Glomerular visceral epithelial cell (primary cell): ENCODE data around the gene KLHDC7B.
A peak's percentile ranks its signal among the peaks of the same experiment; 100 is the strongest.

Experiments used
- DNase-seq: peaks from one replicate; pipeline ENCODE4 v3.0.0-alpha.2; 2016; ENCODE audit errors: extremely low spot score

The KLHDC7B gene

DNA sequence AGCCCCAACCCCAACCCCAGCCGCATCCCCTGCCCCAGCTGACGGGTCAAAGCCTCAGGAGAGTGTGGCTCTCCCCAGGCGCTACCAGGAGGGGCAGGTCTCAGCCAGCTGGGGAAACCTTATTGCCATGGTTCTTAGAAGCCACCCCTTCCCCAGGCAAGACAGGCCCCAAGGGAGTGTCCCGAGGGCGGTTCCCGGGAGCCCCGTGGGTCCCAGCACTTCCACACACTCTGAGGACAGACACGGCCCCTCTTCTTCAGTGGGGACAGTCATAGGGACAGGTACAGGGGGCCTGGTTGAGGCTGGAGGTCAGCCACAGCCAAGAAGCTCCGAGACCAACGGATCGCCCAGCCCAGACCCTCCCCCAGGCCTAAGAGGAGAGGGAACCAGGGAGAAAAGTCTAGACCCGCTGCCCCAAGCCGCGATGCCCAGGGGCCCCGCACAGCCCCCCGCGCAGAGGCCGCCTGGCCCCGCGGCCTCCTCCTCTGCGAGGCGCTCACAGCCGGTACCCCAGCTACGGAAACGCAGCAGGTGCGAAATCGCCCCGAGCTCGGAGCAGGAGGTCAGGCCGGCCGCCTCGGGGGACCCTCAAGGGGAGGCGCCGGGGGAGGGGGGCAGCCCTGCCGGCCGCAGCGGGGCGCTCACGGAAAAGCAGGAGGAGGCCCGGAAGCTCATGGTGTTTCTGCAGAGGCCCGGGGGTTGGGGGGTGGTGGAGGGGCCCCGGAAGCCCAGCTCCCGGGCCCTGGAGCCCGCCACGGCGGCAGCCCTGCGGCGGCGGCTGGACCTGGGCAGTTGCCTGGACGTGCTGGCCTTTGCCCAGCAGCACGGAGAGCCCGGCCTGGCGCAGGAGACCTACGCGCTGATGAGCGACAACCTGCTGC, 2.6 kb downstream of the KLHDC7B start:
- DNase-seq = no peak

DNA sequence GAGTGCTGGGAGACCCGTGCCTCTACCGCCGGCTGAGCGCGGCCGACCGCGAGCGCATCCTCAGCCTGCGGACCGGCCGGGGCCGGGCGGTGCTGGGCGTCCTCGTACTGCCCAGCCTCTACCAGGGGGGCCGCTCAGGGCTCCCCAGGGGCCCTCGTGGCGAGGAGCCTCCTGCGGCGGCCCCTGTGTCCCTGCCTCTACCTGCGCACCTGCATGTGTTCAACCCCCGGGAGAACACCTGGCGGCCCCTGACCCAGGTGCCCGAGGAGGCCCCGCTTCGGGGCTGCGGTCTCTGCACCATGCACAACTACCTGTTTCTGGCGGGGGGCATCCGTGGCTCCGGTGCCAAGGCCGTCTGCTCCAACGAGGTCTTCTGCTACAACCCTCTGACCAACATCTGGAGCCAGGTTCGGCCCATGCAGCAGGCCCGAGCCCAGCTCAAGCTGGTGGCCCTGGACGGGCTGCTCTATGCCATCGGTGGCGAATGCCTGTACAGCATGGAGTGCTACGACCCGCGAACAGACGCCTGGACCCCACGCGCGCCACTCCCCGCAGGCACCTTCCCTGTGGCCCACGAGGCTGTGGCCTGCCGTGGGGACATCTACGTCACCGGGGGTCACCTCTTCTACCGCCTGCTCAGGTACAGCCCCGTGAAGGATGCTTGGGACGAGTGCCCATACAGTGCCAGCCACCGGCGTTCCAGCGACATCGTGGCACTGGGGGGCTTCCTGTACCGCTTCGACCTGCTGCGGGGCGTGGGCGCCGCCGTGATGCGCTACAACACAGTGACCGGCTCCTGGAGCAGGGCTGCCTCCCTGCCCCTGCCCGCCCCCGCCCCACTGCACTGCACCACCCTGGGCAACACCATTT, 3.5 kb downstream of the KLHDC7B start:
- DNase-seq = no peak

DNA sequence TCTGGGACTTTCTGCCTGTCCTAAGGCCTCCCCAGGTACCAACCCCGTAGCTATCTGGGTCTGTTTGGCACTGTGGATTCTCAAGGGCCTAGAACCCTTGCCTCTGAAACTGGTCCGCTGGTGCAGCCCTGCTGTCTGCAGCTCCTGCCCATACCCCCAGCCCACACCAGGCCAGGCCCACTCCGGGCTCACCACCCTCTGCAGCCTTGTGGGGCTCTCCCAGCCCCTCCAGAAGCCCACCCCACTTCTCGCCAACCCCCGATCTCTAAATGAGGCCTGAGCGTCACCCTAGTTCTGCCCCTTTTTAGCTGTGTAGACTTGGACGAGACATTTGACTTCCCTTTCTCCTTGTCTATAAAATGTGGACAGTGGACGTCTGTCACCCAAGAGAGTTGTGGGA, 4.7 kb downstream of the KLHDC7B start:
- DNase-seq = no peak

DNA sequence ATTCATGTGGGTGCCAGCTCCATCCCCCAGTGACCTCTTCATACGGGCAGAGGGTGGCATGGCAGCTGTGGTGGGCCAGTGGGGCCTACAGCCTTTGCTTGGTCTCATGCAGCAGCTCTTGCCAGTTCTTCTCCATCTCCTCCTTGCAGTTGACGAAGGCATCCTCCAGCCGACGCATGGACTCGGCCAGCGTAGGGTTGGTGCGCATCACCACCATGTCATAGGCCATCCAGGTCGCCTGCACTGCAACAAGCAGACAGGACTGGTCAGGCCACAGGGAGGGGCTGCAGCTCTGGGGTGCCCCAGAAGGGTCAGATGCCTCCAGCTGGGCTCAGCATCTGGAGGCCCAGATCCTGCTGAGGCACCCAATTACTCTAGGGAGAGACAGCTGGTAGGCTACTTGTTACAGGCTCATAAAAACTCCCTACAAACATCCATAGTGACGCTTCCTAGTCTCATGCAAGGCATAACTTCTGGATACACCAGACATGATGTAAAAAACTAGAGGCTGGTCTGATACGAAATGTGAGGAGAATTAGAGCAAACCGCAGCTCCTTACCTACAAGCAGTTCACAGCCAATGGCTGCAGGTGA, 5.6 kb downstream of the KLHDC7B start:
- no peak for DNase-seq

DNA sequence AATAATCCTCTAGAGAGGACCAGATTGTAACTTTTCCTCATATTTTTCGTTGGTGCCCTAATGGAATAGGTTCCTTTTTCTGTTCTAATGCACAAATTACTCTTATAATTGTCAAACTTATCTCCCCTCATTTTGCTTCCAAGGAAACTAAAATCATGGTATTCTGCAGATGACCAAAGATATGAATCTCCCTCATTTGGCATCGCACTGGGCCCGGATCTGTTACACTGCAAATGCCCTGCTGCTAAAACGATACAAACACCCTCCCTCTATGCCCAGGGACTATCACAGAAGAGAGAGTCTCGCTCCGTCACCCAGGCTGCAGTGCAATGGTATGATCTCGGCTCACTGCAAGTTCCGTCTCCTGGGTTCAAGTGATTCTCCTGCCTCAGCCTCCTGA, 7.6 kb downstream of the KLHDC7B start:
- no peak for DNase-seq

DNA sequence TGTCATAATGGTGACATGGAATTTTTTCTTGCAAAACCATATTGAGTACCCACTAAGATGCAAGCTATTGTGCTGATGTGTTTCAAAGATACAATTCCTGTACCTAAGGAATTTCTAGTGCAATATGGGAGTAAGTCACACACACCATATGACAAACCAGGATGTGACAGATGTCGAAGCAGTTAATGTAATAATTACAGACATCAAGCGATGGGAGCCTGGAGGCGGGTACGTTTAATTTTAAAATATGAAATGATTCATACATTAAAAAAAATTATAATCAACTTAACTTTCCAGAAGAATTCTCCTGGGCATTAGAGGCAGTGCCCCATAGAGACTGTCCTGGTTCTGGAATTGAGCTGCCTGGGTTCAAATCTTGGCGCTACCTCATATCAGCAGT, 11.0 kb downstream of the KLHDC7B start:
- no peak for DNase-seq

DNA sequence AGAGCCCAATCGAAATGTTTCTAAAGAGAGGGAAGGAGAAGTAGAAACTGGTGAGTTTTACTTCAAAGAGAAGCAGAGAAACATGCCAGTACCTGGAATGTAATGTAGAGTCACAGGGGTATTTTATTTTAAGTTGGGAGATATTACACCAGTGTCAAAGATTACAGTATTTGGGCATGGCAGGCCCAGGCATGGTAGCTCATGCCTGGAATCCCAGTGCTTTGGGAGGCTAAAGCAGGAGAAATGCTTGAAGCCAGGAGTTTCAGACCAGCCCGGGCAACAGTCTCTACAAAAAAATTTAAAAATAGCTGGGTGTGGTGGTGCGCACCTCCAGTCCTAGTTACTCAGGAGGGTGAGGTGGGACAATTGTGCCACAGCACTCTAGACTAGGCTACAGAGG, 14.3 kb downstream of the KLHDC7B start:
- DNase-seq = no peak

DNA sequence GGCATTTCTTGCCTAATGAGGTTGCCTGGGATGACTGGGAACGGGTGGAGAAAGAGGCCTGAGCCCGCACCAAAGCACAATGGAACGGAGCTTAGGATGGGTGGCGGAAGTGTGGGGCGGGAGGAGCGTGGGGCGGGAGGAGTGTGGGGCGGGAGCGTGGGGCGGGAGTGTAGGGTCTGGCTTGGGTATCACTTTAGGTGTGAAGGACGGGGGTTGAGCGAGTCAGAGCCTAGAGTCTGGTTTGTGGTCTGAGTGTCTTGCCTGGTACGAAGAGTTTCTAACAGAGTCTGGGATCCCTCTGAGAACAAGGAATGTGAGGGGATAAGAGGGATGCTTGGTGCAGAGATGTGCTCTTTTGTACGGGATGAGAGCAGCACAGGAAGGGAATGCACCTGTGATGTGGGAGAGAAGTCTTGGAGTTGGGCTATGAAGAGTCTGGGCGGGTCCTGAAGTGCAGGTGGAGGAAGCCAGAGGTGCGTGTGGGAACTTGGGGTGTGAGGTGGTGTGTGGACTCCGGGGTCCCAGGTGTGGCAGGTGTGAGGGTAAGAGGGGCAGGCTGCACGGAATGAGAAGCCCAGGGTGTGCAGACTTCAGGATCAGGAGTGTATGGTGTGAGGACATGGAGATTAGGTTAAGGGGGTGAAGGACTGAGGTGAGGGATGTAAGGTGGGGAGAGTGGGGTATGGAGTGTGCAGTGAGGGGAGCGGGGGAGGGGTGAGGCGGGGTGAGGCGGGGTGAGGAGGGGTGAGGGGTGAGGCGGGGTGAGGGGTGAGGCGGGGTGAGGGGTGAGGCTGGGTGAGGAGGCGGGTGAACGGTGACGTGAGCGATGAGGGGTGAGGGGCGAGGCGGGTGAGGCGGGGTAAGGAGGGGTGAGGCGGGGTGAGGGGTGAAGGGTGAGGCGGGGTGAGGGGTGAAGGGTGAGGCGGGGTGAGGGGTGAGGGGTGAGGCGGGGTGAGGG, 16.0 kb downstream of the KLHDC7B start:
- no peak for DNase-seq

DNA sequence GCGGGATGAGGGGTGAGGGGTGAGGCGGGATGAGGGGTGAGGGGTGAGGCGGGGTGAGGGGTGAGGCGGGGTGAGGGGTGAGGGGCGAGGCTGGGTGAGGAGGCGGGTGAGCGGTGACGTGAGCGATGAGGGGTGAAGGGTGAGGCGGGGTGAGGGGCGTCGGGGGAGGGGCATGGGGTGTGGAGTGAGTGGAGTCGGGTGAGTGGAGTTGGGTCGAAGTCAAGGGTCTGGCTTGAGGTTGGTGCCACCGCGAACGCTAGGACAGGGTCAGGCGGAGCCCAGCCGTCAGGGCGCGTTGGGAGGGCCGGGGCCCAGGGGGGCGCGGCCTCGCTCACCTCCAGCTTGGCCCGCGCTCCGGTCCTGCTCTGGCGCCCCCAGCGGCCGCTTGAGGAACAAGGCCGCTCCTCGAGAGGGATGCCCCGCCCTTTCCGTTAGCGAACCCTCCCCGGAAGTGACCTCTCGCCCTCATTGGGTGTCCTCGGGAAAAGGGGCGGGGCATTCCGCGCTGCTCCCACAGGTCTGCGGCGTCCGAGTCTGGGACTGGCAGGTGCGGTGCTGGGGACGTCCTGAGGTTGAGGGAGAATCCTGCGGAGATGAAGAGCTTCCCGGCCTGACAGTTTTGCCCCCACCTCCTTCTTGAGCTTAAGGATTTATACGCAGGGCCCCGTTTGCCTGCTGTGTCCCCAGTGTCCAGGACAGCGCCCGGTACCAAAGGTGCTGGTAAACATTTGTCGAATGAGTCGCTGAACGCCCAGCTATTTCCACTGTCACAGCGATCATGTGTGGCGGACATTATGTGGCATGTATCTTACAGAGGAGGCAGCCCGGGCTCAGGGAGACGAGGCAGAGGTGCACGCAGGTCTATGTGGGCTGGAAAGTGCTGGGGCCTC, 17.1 kb downstream of the KLHDC7B start, which contains the start of gene SYCE3:
Gene SYCE3, minus strand, starts transcription at position 397 of the 890 bp plus-strand sequence. CDS start 6,514 bp downstream, outside the sequence.
- peak; percentile 94 for DNase-seq

DNA sequence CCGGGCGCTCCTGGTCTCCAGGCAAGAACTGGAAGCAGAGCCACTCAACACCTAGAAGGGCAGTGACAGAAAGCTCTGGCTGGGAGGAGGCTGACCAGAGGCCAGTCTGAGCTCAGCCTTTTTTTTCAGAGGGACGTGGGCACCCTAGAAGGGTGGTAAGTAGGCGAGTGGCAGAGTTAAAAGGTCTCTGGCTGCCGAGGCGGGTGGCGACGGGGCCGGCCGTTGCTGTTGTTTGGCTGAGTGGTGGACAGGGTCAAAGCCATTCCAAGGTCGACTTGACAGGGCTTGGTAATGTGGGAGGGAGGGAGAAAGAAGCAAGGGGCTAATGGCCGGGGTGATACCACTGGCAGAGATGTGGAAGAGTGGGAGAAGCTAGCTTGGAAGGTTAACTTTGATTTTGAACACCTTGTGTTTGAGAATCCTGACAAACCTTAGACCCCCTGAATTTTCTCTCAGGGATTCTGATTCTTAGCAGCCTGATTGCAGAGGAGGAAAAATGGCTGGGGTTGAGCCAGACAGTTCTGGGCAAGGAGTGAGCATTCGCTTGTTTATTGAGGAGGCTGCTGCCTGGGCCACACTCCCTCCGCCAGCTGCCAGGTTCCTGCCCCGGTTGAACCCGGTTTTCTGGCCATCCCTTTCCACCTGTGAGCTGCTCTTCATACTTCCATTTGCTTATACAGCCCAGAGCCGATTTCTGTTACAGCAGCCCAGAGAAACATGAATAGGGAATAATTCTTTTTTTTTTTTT, 17.9 kb downstream of the KLHDC7B start:
- no peak for DNase-seq

DNA sequence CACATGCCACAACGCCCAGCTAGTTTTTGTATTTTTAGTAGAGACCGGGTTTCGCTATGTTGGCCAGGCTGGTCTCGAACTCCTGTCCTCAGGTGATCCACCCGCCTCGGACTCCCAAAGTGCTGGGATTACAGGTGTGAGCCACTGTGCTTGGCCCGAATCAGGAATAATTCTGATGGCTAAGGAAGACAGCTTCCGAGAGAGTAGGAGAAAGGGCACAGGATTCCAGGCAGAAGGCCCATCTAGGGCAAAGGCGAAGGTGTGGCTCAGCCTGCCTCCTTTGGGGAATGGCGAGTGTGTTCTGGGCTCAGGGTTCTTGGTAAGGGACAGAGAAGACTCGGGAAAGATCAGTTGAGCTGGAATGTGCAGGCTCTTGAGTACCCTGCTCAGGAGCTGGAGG, 18.6 kb downstream of the KLHDC7B start:
- no peak for DNase-seq

DNA sequence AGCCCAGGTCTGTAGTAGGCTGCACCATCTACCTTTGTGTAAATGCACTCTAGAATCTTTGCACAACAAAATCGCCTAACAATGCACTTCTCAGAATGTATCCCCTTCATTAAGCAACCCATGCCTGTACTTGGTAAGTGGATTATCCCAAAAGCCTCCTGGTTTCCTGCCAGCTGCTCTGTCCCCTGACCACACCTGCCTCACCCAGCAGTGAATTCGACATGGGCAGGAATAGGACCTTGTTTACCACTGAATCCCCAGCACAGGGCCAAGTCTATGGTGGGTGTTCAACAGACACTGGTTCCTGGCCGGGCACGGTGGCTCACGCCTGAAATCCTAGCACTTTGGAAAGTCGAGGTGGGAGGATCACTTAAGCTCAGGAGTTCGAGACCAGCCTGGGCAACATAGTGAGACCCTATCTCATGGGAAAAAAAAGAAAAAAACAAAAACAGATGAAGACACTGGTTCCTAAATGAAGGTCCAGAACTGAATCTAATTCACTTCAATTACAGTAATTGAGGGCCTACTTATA, 22.1 kb downstream of the KLHDC7B start:
- no peak for DNase-seq

DNA sequence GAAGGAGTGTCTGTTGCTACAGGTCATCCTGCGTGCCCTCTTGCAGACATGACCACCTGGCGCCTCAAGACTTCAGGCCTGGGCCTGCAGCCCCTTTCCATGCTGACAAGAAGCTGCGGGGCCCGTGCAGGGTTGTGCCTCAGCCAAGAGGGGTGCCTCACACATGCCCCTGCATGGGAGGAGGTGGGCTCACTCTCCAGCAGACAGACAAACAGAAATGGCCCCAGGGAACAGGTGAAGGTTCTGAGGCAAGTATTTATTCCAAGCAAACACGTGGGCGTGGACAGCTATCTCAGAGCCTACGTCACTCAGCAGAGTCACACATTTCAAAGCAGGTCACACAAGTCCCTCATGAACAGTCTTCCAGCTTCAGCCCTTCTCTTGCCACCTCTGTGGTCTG, 22.9 kb downstream of the KLHDC7B start:
- no peak for DNase-seq

DNA sequence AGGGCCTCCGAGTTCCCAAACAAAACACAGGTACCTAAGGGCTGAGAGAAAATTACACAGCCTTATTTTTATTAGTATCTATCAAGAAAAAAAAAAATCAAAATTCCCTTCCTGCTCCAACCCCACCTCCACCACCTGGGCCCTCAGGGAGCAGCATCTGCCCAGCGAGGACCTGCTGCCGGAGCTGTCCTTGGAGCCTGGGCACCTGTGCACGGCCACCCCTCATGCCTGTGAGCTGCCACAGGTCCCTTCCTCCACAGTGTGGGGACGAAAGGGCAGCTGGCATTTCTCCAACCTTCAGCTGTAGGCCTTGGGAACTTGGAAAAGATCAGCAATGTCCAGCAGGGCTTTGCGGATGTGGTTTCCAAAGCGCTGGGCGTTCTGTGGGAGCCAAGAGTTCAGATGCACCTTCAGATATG, 23.4 kb downstream of the KLHDC7B start:
- no peak for DNase-seq

DNA sequence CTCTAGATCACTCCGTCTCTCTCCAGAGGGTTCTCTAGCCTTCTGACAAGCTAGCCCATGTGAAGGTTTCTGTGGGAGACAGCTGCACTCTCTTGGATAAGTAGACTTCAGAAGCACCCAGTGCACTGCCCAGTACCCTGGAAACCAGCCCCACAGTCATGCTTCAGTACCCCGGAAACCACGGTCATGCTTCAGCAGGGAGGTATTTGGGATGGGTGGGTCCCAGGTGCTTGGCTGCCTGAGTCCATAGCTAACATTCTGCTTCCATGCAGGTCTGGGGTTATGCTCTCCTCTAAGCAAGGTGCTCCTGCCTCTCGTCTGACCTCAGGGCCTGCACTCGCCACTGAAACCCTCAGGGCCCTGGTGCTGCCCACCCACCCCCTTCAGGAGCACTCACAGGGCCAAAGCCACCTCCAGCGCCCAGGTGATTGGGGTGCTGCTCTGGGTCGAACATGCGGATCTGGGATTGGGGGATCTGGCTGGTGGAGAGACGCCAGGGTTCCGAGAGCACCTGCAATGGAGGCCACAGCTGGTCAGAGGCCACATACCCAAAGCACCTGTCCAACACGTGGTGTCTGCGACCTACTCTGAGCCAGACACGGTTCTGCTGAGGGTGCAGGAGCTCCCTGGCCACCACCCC, 24.3 kb downstream of the KLHDC7B start:
- peak; percentile 79 for DNase-seq

DNA sequence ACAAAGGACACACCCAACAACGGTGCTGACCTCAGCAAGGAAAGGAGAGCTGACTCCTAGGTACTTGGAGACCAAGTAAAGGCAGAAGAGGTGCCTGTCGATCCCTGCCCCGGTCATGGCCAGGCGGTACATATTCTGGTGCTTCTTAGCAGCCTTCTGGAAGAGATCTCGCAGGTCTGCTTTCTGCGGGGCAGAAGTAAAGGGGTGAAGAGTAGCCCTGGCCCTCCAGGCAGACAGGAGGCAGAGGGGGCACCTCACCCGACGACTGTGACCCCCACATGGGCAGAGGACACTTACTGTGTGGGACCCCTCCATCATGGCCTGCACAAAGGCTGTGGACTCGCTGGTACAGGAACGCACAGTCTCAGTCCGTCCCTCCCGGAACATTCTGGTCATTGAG, 25.2 kb downstream of the KLHDC7B start:
- no peak for DNase-seq

DNA sequence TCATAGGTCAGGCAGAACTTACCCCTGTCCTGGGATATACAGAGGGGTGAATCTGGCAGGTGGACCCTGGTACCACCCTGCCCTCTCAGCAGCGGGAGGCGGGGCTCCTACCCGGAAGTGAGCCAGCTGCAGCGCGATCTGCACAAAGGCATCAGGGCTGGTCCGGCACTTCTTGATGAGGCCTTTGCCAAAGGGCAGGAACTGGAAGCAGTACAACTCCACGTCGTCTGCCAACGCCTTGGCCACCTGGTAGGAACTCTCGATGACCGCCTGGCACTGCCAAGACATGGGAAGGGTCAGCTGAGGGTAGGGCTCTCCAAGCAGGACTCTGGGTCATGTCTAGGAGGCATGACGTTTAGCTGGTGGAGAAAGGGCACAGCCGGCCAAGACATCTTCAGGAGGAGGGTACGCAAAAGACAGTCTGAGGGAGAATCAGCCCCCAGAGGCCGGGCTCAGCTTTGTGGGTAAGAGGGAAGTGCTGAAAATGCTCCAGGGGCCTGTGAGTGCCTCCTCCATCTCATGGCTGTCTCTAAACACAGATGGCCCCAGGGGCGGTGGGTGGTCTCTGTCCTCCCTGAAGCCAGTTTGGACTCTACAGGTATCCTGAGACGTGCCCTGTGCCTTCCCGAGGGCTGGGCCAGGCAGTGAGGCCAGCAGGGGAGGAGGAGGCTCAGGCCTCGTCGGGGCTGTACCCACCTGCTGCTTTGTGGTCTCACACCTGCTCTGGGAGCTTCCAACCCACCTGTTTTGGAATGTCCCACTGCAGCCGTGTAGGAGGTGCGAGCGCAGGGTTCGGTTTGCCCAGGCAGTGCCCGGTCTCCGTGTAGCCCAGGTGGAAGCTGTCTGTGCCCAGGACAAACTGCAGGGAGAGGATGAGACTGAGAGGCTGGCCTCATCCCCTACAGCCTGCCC, 25.8 kb downstream of the KLHDC7B start:
- DNase-seq = no peak

DNA sequence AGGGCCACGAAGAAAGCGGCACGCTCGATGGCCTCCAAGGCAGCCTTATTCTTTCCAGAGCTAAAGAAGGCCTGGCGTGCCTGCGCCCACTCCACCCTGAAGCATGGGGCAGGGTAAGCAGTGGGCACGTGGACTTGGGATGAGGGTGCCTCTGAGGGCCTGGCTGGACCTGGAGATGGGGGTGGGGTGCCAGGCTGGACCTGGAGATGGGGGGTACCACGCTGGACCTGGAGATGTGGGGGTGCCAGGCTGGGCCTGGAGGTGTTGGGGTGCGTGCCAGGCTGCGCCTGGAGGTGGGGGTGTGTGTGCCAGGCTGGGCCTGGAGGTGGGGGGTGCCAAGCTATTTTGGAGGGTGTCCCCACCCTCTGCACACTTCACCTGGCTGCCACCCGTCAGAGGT, 27.3 kb downstream of the KLHDC7B start:
- no peak for DNase-seq
